ENCODE results near the gene LYZL1.

Gene LYZL1

DNA sequence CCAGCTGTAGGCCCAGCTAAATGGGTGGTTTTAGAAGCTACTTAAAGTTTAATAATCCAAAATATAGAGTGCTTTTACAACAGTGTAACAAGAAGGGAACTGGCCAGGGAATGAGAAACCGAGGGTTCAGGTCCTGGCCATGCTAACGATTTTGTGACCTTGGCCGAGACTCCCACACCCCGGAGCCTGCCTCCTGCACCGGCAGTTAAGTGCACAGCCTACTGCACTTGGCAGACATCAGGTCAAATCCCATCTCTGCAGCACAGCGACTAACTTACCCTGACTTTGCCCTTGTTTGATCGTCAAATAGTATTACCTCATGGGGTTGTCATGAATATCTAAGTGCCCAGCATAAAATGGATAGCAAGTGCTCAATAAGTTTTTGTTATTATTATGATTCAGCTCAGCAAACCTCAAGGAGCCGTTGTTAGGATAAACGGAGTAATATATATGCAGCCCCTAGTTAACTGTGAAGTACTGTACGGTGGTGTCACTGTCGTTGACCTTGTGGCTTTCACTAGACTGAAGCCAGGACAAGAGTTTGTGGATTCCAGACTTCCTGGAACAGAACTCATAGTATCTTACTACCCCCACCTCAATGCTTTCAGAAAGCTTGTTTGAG is 35.5 kb downstream of the LYZL1 start:
- ATAC-seq: no peak

DNA sequence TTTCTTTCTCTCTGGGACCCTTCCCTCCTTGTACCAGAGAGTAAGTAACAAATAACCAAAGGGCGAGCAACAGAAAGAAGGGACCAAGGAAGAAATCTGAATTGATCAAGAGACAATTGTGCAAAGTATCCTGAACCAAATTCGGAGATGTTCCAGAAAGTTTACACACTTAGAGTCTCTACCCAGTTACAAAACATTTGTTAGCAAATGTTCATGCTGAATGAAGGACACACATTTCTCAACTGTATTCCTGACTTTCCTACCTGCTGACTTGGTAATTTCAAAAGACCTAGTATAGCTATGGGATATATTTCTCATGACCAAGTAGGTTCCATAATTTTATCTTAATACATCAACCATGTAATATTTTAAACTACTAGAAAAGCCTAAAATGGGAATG is 37.4 kb downstream of the LYZL1 start:
- no peak for ATAC-seq
- TF ChIP-seq TOX (CRISPR knock-in tag; IDR thresholded peaks at IDR 0.05; ENCODE audit: borderline replicate concordance) (no peak), ZFP3 (CRISPR knock-in tag; IDR thresholded peaks at IDR 0.05) (no peak), ESRRG (CRISPR knock-in tag; IDR thresholded peaks at IDR 0.05) (no peak), PPARA (CRISPR knock-in tag; IDR thresholded peaks at IDR 0.05; ENCODE audit: borderline replicate concordance) (no peak), ISL1 (CRISPR knock-in tag; IDR thresholded peaks at IDR 0.05) (no peak), TCF4 (CRISPR knock-in tag; IDR thresholded peaks at IDR 0.05; ENCODE audit: borderline replicate concordance) (no peak), ZC3H10 (CRISPR knock-in tag; IDR thresholded peaks at IDR 0.05) (no peak), SNAI2 (CRISPR knock-in tag; IDR thresholded peaks at IDR 0.05) (no peak), ZNF565 (CRISPR knock-in tag; conservative IDR thresholded peaks at IDR 0.05; ENCODE audit: low read depth) (no peak), CSDC2 (CRISPR knock-in tag; IDR thresholded peaks at IDR 0.05) (no peak), ZFP30 (CRISPR knock-in tag; IDR thresholded peaks at IDR 0.05) (no peak), GLIS3 (CRISPR knock-in tag; IDR thresholded peaks at IDR 0.05) (no peak), RARB (CRISPR knock-in tag; IDR thresholded peaks at IDR 0.05) (no peak), OSR1 (CRISPR knock-in tag; IDR thresholded peaks at IDR 0.05) (no peak), CSRNP3 (CRISPR knock-in tag; IDR thresholded peaks at IDR 0.05) (no peak), TSHZ2 (CRISPR knock-in tag; IDR thresholded peaks at IDR 0.05) (no peak), ZNF8 (CRISPR knock-in tag; IDR thresholded peaks at IDR 0.05) (no peak), ZNF70 (CRISPR knock-in tag; IDR thresholded peaks at IDR 0.05) (no peak)
- TF ChIP-seq, protein P1, sequence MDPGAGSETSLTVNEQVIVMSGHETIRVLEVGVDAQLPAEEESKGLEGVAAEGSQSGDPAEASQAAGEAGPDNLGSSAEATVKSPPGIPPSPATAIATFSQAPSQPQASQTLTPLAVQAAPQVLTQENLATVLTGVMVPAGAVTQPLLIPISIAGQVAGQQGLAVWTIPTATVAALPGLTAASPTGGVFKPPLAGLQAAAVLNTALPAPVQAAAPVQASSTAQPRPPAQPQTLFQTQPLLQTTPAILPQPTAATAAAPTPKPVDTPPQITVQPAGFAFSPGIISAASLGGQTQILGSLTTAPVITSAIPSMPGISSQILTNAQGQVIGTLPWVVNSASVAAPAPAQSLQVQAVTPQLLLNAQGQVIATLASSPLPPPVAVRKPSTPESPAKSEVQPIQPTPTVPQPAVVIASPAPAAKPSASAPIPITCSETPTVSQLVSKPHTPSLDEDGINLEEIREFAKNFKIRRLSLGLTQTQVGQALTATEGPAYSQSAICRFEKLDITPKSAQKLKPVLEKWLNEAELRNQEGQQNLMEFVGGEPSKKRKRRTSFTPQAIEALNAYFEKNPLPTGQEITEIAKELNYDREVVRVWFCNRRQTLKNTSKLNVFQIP (CRISPR knock-in tag; IDR thresholded peaks at IDR 0.05; ENCODE audit: borderline replicate concordance, low read depth): no peak

More for the DNA sequence above, 35.5 kb downstream of the LYZL1 start:
- TF ChIP-seq, protein P1 (CRISPR knock-in tag; IDR thresholded peaks at IDR 0.05; ENCODE audit: borderline replicate concordance, low read depth): no peak
- no peak for TF ChIP-seq ZNF565 (CRISPR knock-in tag; conservative IDR thresholded peaks at IDR 0.05; ENCODE audit: low read depth)
- TF ChIP-seq TCF4 (CRISPR knock-in tag; IDR thresholded peaks at IDR 0.05; ENCODE audit: borderline replicate concordance): no peak
- no peak for TF ChIP-seq CSDC2 (CRISPR knock-in tag; IDR thresholded peaks at IDR 0.05)
- TF ChIP-seq ARNTL (CRISPR knock-in tag; IDR thresholded peaks at IDR 0.05; ENCODE audit: borderline replicate concordance, low read depth): no peak
- no peak for TF ChIP-seq ZC3H10 (CRISPR knock-in tag; IDR thresholded peaks at IDR 0.05)
- no peak for TF ChIP-seq PPARA (CRISPR knock-in tag; IDR thresholded peaks at IDR 0.05; ENCODE audit: borderline replicate concordance)
- TF ChIP-seq ZNF8 (CRISPR knock-in tag; IDR thresholded peaks at IDR 0.05): no peak
- no peak for TF ChIP-seq TSHZ2 (CRISPR knock-in tag; IDR thresholded peaks at IDR 0.05)
- no peak for TF ChIP-seq ZNF70 (CRISPR knock-in tag; IDR thresholded peaks at IDR 0.05)
- no peak for TF ChIP-seq GLIS3 (CRISPR knock-in tag; IDR thresholded peaks at IDR 0.05)
- TF ChIP-seq ZFP3 (CRISPR knock-in tag; IDR thresholded peaks at IDR 0.05): no peak
- TF ChIP-seq SNAI2 (CRISPR knock-in tag; IDR thresholded peaks at IDR 0.05): no peak
- no peak for TF ChIP-seq ISL1 (CRISPR knock-in tag; IDR thresholded peaks at IDR 0.05)
- no peak for TF ChIP-seq ZFP30 (CRISPR knock-in tag; IDR thresholded peaks at IDR 0.05)
- no peak for TF ChIP-seq TOX (CRISPR knock-in tag; IDR thresholded peaks at IDR 0.05; ENCODE audit: borderline replicate concordance)
- TF ChIP-seq, protein P2, sequence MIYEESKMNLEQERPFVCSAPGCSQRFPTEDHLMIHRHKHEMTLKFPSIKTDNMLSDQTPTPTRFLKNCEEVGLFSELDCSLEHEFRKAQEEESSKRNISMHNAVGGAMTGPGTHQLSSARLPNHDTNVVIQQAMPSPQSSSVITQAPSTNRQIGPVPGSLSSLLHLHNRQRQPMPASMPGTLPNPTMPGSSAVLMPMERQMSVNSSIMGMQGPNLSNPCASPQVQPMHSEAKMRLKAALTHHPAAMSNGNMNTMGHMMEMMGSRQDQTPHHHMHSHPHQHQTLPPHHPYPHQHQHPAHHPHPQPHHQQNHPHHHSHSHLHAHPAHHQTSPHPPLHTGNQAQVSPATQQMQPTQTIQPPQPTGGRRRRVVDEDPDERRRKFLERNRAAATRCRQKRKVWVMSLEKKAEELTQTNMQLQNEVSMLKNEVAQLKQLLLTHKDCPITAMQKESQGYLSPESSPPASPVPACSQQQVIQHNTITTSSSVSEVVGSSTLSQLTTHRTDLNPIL (CRISPR knock-in tag; IDR thresholded peaks at IDR 0.05; ENCODE audit: low read depth): no peak

Measured in SK-N-SH treated with all-trans-retinoic acid at 6 μM for 48 hours (cell line).